DOHH2 (cell line): ENCODE measurements around the gene KBTBD3.
A peak's percentile ranks its signal among the peaks of the same experiment; 100 is the strongest.

Experiments
- H3F3A ChIP-seq: fragments of 200-600 bp; sonication (generic), shearing (Covaris generic); 2 replicates; pipeline ENCODE4 v1.6.0; 2016; ENCODE audit warnings: antibody characterized with exemption, mild to moderate bottlenecking; ENCODE audit not compliant: control insufficient read depth, insufficient read depth
- H3K27ac ChIP-seq: fragments of 200-600 bp; sonication (generic); 2 replicates; pipeline ENCODE4 v1.5.1; 2014; ENCODE audit warnings: low read depth, mild to moderate bottlenecking, low read length, moderate library complexity
- H3K27me3 ChIP-seq: fragments of 200-600 bp; sonication (generic); 2 replicates; pipeline ENCODE4 v1.6.1; 2014; ENCODE audit warnings: mild to moderate bottlenecking, low read length, mixed read lengths; ENCODE audit not compliant: control insufficient read depth
- H3K36me3 ChIP-seq: fragments of 200-600 bp; sonication (generic); 2 replicates; pipeline ENCODE4 v1.6.1; 2014; ENCODE audit warnings: mild to moderate bottlenecking, low read length, moderate library complexity, mixed read lengths; ENCODE audit not compliant: control insufficient read depth
- H3K4me1 ChIP-seq: fragments of 200-600 bp; sonication (generic); 2 replicates; pipeline ENCODE4 v1.6.1; 2014; ENCODE audit warnings: mild to moderate bottlenecking, low read length, mixed read lengths; ENCODE audit not compliant: control insufficient read depth
- H3K4me2 ChIP-seq: fragments of 200-600 bp; sonication (generic); 2 replicates; pipeline ENCODE4 v1.6.0; 2014; ENCODE audit warnings: mild to moderate bottlenecking, low read length, moderate library complexity
- H3K4me3 ChIP-seq: fragments of 200-600 bp; sonication (generic); 2 replicates; pipeline ENCODE4 v1.5.1; 2014; ENCODE audit warnings: mild to moderate bottlenecking, low read length, mixed read lengths
- H3K79me2 ChIP-seq: fragments of 200-600 bp; sonication (generic); 2 replicates; pipeline ENCODE4 v1.6.1; 2014; ENCODE audit warnings: mild to moderate bottlenecking, low read length, mixed read lengths; ENCODE audit not compliant: control insufficient read depth
- H3K9me2 ChIP-seq: fragments of 200-600 bp; sonication (generic); replicated peaks from 2 replicates; pipeline ENCODE4 v1.6.1; 2014; ENCODE audit warnings: mild to moderate bottlenecking, low read length, mixed read lengths; ENCODE audit not compliant: control insufficient read depth
- H3K9me3 ChIP-seq: fragments of 200-600 bp; sonication (generic); 2 replicates; pipeline ENCODE4 v1.6.1; 2014; ENCODE audit warnings: antibody characterized with exemption, low read length, mixed read lengths; ENCODE audit not compliant: control insufficient read depth, insufficient read depth
- H4K20me1 ChIP-seq: fragments of 200-600 bp; sonication (generic); 2 replicates; pipeline ENCODE4 v1.6.0; 2014; ENCODE audit warnings: low read depth, mild to moderate bottlenecking, antibody characterized with exemption, low read length, moderate library complexity; ENCODE audit not compliant: control insufficient read depth, insufficient read depth
- EZH2phosphoT487 ChIP-seq: fragments of 200-600 bp; sonication (generic); IDR thresholded peaks from 2 replicates; pipeline ENCODE4 v1.6.1; 2017; ENCODE audit warnings: borderline replicate concordance, mild to moderate bottlenecking, antibody characterized with exemption, low read length, moderate library complexity, mixed read lengths
- TF ChIP-seq, protein P1 (sequence below): fragments of 200-600 bp; sonication (generic); IDR thresholded peaks from one replicate; pipeline ENCODE4 v1.5.1; 2014; ENCODE audit warnings: antibody characterized with exemption, mild to moderate bottlenecking, low read depth, low read length; ENCODE audit not compliant: poor library complexity, severe bottlenecking

KBTBD3 gene

DNA sequence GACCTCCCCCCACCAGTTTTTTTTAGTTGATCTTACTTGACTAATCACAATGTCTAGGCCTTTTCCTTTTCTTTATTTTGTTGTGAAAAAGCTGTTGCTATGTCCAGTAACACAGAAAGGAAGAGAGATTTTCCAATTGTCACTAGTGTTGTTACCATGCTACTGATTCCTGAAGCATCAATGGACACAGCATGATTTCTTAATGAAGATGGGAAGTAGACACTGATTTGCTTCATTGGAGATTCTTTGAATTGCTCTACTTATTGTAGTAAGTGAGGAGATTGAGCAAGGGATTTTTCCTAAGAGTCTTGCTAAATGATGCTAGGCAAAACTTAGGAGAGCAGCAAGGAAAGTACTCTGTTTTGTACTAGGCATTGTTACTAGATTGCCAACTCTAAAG lies 4.9 kb upstream of the KBTBD3 start:
- H3F3A ChIP-seq: peaks cover 7% of the 10 kb centered on the region
- peaks cover 69% of the 10 kb centered on the region for H3K36me3 ChIP-seq
- H3K4me2 ChIP-seq: peak overlapping the region; percentile 17; the same call in 1 of the 2 replicates
- H3K9me2 ChIP-seq: no peaks in the 10 kb centered on the region
- no peaks in the 10 kb centered on the region for H3K9me3 ChIP-seq
- no peak overlapping the region for H3K27ac ChIP-seq
- no peak overlapping the region; the same call in 1 of the 2 replicates for H3K4me3 ChIP-seq
- H4K20me1 ChIP-seq: no peaks in the 10 kb centered on the region; the same call in 1 of the 2 replicates
- peaks cover 36% of the 10 kb centered on the region for H3K4me1 ChIP-seq
- peaks cover 92% of the 10 kb centered on the region for H3K79me2 ChIP-seq
- TF ChIP-seq EZH2phosphoT487: no peak
- TF ChIP-seq, protein P1, sequence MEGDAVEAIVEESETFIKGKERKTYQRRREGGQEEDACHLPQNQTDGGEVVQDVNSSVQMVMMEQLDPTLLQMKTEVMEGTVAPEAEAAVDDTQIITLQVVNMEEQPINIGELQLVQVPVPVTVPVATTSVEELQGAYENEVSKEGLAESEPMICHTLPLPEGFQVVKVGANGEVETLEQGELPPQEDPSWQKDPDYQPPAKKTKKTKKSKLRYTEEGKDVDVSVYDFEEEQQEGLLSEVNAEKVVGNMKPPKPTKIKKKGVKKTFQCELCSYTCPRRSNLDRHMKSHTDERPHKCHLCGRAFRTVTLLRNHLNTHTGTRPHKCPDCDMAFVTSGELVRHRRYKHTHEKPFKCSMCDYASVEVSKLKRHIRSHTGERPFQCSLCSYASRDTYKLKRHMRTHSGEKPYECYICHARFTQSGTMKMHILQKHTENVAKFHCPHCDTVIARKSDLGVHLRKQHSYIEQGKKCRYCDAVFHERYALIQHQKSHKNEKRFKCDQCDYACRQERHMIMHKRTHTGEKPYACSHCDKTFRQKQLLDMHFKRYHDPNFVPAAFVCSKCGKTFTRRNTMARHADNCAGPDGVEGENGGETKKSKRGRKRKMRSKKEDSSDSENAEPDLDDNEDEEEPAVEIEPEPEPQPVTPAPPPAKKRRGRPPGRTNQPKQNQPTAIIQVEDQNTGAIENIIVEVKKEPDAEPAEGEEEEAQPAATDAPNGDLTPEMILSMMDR: no peak
- H3K27me3 ChIP-seq: no peaks in the 10 kb centered on the region

DNA sequence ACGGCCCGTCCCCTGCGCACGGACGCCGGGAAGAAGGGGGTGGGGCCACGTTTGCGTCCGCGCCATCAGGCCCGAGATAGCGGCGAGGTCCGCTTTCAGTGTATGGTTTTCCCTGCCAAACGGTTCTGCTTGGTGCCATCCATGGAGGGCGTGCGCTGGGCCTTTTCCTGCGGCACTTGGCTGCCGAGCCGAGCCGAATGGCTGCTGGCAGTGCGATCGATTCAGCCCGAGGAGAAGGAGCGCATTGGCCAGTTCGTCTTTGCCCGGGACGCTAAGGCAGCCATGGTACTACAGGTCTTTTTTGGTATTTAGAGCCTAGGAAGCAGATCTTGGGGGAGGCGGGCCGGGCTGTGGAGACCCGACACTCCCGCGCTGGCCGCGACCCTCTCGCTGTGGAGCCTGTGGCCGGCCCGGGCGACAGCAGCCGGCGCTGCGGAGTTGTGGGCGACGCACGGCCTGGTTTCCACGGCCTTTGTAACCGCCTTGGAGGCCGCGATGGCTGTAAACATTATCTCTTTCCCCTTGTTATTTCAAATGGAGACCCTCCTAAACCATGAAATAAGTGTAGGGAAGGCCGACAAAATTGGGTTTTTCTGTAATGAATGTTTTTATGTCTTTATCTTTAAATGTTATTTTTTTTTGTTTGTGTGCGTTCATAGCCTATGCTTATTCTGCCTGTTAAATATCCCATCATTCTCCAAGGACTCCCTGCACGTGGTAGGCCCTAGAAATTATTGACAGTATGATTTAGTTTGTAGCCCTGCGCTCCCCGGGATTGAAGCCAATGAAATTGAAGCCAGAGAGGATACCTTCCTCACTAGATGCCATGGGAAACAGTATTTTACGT lies 685 bp upstream of the KBTBD3 start, which contains the start of gene AASDHPPT:
Gene AASDHPPT (plus strand): TSS at position 54 of the 847 bp plus-strand sequence. CDS start 49 bp downstream, at position 103.
- no peaks in the 10 kb centered on the region for H3K27me3 ChIP-seq
- peaks cover 43% of the 10 kb centered on the region for H3K36me3 ChIP-seq
- TF ChIP-seq, protein P1: peak; percentile 17
- TF ChIP-seq EZH2phosphoT487: no peak
- H3K4me3 ChIP-seq: peak within 1 kb of the TSS; percentile 99
- no peaks in the 10 kb centered on the region for H3K9me2 ChIP-seq
- no peaks in the 10 kb centered on the region for H3K9me3 ChIP-seq
- no peaks in the 10 kb centered on the region; the same call in 1 of the 2 replicates for H4K20me1 ChIP-seq
- peaks cover 56% of the 10 kb centered on the region for H3K79me2 ChIP-seq
- H3K27ac ChIP-seq: peak within 1 kb of the TSS; percentile 73
- no peaks in the 10 kb centered on the region for H3F3A ChIP-seq
- peak within 1 kb of the TSS; percentile 88 for H3K4me2 ChIP-seq
- H3K4me1 ChIP-seq: peaks cover 43% of the 10 kb centered on the region

DNA sequence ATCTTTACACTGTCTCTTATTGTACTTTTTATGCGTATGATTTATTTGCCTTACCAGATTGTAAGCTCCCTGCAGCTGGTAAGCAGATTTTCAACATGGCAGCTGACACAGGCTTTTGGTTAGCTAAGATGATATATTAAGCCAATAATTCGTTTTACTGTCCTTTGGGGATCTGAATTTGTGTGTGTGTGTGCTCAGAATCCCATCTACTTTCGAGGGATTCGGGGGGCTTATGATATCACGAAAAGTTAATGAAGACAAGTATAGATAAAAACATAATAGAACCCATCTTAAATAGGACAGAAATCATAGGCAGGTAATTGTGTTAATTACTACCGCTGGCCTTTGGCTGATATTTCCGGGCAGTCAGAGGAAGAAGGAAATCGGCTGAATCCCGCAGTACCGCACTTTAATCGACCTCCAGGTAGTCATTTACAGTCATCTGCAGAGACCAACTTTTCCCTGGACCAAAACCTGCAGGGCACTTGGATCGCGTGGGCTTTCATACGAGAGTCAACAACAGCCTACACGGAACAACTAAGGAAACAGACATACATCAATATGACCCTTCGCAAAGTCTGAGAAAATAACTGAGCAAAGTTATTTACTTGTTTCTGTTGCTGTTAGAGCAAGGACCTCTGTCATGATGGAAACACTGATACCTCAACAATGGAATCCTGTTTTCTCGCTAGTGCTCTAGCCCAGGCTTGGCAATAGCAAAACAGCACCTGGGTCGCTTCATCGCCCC lies 802 bp downstream of the KBTBD3 start:
- Histone ChIP-seq H3K9me2 (no peaks in the 10 kb centered on the region), H3K4me3 (peak overlapping the region; percentile 91), H3F3A (no peaks in the 10 kb centered on the region), H4K20me1 (no peaks in the 10 kb centered on the region), H3K27ac (peak overlapping the region; percentile 62), H3K9me3 (no peaks in the 10 kb centered on the region), H3K79me2 (peaks cover 43% of the 10 kb centered on the region), H3K4me1 (peaks cover 37% of the 10 kb centered on the region), H3K27me3 (no peaks in the 10 kb centered on the region), H3K4me2 (peak overlapping the region; percentile 88), H3K36me3 (peaks cover 30% of the 10 kb centered on the region)
- no peak for TF ChIP-seq EZH2phosphoT487
- TF ChIP-seq, protein P1: no peak
